KG1 (cell line): ENCODE measurements around the gene OR2A42.
"Not testable (repeated sequence)": the region's sequence is repeated elsewhere in the genome, so short reads cannot be mapped to it uniquely, and the experiment has no call there.

ENCODE experiments used
- DNase-seq: peaks from one replicate; lab custom pipeline; 2025; lab: John Stamatoyannopoulos, UW

Gene OR2A42, protein sequence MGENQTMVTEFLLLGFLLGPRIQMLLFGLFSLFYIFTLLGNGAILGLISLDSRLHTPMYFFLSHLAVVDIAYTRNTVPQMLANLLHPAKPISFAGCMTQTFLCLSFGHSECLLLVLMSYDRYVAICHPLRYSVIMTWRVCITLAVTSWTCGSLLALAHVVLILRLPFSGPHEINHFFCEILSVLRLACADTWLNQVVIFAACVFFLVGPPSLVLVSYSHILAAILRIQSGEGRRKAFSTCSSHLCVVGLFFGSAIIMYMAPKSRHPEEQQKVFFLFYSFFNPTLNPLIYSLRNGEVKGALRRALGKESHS

DNA sequence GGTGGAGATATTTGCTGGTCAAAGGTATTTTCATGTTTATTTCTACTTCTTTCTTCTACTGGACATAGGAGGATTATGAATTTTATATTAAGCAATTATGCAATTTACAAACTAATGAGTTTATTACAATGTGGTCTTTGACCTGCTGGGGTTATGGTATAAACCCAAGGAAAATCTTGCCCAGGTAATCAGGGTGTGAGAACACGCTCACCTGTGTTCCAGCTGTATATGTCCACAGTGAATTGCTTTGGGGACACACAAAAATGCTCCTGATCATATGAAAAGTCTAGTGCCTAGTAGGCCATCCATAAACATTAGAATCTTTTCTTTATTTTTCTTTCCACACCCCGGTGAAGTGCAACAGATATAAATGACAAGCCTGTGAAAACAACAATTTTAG is at the start of gene OR2A42:
OR2A42 (minus strand) TSS at position 241 of the 400 bp plus-strand sequence. CDS start 6,762 bp downstream, outside the sequence.
- DNase-seq = not testable (repeated sequence)

DNA sequence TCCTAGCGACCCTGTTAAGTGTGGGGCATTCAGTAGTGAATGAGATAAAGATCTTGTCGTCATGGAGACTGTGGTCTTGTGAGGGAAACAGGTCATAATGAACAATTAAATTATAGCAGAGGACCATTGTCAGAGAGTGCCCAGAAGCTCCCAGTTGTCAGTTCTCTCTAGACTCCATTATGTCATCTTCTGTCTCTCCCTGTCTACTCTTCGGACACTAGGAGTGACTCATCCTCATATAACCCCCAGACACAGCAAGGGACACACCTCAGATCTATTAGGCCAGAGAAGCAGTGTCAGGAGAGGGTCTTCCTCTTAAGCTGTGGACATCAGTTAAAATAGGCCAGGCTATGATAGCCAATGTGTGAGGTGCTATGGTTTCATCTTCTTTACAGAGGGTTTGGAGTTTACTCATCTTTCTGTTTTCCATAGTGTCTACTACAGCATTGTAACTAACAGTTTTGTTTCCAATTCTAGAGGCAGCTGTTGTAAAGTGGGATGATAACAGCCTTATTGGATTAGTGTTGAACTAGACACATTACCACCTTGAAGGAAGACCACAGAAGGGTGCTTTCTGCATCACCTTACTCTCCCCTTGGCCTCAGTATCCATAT is 47.9 kb upstream of the OR2A42 start:
- not testable (repeated sequence) for DNase-seq

DNA sequence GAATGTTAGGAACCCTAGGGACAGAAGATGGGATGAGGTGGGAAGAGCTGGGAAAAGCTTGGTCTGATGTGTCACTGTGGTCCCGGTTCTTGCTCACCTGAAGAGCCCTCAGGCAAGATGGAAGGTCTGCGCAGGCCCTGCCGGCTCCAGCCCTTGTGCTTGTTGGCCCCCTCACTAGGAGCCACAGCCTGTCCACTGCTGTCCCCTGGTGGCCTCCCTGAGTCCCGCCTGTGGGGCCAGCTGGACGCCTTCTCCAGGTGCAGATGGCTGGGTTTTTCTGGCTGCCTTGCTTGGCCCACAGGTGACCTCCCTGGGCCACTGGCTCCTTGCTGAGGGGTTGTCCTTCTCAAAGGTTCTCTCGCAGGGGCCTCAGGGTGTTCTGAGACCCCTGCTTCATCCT is 44.3 kb upstream of the OR2A42 start:
- DNase-seq = not testable (repeated sequence)

DNA sequence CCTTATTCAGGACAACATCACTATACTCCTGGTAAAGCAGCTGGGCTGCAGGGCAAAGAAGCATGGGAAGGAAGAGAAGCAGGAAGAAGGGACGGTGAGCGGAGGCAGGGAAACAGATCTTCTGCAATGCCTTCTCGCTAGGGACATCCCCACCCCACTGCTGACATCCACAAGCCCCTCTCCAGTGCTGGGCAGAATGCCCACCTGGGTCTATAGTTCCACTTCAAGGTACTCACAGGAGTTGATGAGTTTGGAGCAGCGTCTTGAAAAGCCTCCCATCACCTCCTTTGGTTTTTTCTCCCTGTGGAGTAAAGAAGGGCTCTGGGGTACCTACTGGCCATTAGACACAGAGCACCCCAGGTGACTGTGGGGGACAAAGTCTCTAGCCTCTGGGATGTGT is 43.1 kb upstream of the OR2A42 start:
- DNase-seq = not testable (repeated sequence)

DNA sequence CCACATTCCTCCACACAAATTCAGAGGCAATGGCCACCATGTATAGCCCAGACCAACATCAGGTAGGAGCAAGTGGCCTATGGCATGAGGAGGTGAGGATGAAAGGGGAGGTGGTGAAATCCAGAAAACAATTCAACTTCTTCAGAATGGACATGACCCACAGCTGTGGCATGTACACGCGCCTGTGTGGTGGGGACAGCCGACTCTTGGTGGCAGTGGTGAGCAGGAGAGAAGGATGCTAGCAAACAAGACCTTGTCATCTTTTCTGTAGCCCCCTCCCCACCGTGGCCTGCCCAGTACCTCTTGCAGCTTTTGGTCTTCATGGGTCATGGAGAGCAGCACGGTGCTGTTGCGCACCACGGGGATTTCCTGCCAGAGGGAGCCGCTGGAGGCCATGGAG is 42.6 kb upstream of the OR2A42 start:
- not testable (repeated sequence) for DNase-seq

DNA sequence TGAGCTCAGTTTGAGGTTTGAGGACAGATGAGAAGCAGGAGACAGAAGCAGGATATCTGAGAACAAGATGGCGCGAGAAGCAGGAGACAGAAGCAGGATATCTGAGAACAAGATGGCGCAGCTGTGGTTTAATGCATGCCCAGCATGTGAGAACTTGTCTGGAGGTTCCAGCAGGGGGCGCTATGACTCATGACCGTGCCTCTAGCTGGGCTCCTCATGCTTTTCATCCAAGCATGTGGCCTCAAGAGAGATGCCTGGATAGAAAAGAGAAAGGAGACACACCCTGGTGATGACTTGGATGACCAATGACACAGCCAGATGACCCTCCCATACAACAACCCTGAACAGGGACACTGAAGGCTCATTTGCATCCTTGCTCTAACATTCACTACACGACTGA is 40.6 kb upstream of the OR2A42 start:
- DNase-seq = not testable (repeated sequence)

DNA sequence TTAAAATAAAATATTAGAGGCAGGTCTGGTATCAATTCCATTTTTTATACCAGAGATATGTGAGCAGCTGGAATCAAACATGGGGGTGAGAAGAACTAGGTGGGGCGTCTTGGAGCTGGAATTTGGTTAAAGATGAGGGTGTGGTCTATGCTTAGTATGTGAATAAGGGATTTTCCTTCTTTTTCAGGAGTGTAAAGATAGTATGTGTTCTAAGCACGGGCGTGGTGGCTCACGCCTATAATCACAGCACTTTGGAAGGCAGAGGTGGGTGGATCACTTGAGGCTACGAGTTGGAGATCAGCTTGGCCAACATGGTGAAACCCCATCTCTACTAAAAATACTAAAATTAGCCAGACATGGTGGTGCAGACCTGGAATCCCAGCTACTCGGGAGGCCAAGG is 35.9 kb upstream of the OR2A42 start:
- not testable (repeated sequence) for DNase-seq

DNA sequence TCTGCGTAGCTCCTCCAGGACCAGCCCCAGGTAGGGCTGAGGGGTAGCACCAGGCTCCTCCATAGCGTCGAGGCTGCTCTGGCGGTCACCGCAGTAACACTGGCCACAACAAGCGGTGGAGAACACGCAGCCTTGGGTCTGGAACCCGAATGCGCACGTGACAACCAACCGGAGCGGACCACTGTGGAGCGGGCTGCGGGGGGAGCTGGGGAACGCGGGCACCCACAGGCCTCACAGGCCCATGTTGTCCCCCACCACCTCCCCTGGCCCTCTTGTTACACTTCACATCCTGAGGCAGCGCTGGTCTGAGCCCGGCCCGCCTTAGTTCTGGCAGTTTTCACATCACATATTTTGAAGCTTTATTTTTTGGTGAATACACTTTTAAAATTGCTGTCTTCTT is 29.8 kb upstream of the OR2A42 start, which contains the start of gene CTAGE8:
CTAGE8 (minus strand) TSS at position 101 of the 400 bp plus-strand sequence; CDS start at position 63, 38 bp downstream.
- not testable (repeated sequence) for DNase-seq

DNA sequence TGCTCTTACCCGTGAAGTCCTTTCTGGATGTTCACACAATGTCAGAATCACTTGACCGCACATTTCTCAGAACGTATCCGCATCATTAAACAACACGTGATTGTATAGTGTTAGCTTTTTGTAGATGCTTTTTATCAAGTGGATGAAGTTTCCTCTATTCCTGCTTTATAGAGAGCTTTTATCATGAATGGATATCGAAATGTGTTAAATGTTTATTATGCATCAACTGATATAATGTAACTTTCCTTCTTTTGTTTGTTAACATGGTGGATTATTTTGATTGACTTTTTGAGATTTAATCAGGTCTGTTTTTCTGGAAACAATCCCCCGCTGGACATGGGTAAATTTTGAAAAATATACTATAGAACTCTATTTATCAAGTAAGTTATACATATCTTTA is 25.3 kb upstream of the OR2A42 start, which contains the start of gene OR2A7:
OR2A7 (minus strand) TSS at position 101 of the 400 bp plus-strand sequence. CDS start 5,164 bp downstream, outside the sequence.
- not testable (repeated sequence) for DNase-seq

DNA sequence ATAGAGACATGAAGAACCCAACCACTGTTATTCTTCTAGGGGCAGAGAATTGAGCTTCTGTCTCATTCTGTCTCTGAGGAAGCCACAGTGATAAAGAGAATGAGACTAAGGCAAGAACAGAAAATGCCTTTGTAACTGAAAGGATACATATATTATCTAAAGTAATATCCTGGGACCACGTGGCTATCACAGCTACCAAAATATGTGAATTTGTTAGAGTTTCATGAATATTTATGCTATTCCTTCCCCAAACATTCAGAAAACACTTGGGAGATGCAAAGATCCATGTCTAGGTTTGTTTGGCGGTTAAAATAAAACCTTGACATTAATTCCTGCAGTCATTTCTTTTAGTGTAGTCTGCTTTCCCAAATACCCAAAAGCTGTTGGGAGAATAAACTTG is 22.7 kb upstream of the OR2A42 start:
- DNase-seq = not testable (repeated sequence)

DNA sequence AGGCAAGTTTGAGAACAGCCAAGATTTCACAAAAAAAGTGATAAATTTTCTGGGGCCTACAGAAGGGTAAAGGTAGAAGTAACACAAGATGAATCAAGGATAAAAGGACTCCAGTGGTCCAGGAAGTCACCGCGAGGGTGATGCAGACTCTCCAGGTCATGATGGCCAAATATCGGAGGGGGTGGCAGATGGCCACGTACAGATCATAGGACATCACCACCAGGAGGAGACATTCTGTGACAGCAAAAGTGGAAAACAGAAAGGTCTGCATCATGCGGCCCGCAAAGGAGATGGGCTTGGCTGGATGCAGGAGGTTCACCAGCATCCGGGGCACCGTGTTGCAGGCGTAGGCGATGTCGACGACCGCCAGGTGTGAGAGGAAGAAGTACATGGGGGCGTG is 19.7 kb upstream of the OR2A42 start:
- DNase-seq = not testable (repeated sequence)

DNA sequence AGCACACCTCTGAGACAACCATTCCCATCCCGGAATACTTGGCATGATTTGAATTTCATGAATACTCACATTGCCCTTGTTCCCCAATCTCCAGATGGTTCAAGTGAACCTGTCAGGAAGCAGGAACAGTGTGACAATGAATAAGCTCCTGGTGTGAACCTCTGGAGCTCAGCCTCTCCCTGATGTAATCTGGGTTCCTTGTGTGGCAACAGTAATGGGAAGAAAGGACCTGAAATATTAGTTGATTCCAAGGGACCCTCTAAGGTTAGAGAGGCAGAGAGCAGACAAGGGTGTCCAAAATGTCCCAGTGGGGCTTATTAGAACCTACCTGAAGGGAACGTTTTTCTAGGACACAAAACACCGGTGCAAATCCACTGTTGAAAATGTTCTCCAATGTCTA is 16.7 kb upstream of the OR2A42 start:
- no peak for DNase-seq

DNA sequence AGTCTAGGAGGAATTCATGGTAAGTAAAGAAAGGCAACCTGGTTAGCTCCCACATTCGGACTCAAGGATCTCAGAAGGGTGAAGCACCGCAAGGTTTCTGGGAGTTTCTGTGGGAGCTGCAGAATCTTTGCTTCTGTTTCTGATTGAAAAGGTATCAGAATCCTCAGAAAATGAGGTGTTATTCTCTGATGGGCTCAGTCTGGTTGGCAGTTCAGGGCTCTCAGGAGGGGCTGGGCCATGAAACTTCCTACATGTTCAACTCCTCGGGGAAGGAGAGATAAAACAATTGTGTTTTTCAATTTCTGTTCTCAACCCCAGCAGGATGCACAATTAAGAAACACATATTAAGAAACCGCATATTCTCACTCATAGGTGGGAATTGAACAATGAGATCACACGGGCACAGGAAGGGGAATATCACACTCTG is 16.1 kb upstream of the OR2A42 start:
- no peak for DNase-seq

DNA sequence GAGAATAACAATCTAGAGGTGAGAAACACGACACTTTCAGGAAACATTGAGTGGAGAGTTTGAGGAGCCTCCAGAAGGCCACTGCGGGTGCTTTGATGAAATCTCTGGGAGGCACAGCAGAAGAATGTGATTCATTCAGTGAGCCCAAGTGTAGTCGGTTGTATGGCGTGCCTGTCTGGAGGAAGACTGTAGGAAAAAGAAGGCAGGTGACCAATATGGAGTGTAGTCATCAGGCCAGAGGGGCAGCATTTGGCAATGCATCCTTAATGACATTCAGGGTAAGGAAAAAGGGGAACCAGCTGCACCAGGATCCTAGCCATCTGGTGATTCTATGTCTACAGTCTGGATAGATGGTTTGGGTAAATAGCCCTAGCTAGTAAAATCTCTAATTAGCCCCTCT is 12.9 kb upstream of the OR2A42 start:
- DNase-seq = not testable (repeated sequence)

DNA sequence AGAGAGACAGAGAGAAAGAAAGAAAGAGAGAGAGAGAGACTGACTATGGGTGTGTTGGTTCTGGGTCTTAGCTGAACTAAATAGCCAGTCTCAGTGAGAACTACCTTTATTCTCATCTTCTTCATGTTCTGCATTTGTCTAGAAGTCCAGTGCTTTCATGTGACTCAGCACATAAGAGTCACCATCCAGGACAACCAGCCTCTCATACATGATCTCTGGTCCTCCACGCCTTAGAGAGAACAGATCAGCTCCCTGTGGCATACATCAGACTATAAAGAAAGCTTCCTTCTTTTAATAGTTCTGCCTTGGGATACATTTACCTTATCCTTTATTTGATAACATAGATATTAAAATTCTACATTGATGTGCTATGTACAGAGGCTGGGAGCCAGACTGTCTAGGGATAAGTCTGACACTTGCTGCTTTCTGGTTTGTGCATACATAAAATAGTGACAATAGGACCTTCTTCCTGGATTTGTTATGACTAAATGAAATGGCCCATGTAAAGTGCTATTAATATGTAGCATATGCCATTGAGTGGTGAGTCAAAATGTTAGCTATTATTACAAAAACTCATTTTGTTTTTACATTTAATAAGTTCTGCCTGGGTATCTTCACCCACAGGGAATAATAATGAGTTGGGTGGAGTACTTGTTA is 8.4 kb upstream of the OR2A42 start:
- not testable (repeated sequence) for DNase-seq

DNA sequence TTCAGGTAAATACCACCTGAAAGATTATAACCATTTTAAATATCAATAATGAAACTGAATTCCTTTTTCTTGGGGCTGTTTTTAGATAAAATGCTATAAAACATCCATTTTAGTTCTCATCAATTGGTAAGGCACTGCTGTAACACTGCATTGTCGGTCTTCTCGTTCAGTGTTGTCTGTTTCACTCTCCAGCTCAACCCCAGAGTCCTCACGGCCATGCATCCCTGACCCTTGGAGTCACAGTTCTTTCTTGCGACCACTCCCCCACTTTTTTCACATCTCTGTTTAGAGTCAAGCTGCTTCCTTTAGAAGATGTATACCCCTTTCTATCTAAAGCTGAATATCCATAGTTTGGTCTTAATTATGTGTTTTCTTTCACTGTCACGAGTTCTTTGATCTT is 7.6 kb upstream of the OR2A42 start:
- not testable (repeated sequence) for DNase-seq

DNA sequence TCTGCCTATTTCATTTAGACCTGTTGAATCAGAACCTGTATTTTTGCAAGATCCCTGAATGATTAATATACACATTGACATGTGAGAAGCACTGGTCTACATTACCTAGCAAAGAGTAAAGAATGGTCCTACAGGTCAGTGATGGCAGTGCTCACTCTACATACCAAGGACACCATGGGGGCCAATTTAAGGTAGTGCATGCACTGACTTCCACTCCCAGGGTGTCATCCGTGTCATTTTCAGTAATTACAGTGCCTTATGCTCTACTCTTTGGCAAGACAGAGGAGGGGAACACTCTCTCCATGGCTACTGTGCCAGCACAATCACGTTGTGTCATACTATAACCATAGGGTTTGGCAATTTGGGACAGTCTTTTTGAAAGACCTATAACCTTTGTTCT is 6.0 kb upstream of the OR2A42 start:
- not testable (repeated sequence) for DNase-seq

DNA sequence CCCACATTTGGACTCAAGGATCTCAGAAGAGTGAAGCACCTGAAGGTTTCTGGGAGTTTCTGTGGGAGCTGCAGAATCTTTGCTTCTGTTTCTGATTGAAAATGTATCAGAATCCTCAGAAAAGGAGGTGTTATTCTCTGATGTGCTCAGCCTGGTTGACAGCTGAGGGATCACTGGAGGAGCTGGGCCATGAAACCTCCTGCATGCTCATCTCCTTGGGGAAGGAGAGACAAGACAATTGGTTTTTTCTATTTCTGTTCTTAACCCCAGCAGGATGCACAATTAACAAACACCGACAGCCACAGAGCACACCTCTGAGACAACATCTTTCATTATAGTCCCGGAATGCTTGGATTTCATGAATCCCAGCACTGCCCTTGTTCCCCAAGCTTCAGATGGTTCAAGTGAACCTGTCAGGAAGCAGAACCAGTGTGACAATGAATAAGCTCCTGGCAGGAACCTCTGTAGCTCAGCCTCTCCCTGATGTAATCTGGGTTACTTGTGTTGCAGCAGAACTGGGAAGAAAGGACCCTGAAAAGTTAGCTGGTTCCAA is 799 bp downstream of the OR2A42 start:
- not testable (repeated sequence) for DNase-seq

DNA sequence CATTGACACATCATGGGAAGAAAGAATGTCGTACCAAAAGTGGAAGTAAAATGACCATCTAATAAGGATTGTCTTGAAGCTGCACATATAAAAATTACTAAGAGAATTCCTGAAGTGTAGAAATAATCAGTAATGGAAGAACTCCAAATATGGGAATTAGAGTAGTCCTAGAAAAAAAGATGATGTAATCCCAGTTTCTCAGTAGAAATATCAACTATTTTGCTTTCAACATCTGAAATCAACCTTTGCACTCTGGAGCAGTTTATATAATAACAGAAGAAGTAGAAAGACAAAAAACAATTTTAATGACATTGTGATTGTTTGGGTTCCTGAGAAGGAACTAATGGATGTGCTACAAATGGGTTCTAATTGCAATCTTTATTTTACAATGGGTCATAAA is 6.4 kb downstream of the OR2A42 start:
- not testable (repeated sequence) for DNase-seq

DNA sequence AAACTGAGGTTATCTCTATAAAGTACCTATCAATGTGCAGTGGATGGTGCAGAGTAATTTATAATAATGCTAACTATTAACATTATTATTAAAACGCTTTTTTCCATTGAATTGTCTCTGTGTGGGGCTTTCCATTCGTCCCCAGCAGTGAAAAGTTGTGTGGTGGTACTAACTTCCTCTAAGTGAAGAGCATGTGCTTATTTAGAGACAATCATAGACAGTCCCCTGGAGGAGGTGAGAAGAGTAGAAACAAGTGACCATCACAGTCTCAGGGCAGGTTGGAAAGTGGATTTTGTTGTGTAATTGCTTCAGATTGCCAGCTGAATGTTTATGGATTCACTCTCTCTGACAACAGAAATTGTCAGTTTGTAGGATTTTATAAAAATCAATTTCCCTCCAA is 8.4 kb downstream of the OR2A42 start:
- not testable (repeated sequence) for DNase-seq

DNA sequence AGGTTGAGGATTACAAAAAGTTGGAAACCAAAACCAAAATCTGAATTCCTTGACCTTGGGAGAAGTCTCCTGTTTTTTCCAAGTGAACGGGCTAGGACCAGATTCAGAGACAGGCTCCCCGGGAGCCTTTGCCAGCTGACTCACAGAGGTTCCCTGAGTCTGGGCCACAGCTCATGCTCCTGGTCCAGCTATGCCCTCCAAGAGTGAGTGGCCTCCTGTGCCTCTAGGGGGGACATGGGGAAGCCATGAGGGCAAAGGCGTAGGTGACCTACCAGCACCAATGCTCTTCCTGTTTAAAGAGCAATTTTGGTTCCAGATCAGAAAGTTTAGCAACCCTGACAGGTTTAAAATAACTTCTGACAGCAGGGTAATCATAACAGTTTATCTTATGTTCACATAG is 10.6 kb downstream of the OR2A42 start:
- DNase-seq = not testable (repeated sequence)

DNA sequence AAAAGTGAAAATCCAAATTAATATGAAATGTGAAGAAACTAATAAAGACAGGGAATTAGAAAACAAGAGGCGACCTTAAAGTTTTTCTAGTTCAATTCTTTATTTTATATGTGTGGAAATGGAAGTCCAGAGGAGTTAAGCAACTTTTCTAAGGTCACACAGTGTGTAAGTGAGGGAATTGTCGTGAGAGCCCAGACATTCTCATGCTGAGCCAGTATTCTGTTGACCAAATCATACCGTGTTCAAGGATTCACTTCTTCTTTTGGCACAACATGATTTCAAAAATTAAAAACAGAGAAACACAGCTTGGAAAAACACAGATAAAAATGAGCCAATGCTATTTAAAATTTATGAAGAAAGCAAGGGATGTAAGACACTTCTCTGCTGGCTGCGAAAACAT is 12.5 kb downstream of the OR2A42 start:
- not testable (repeated sequence) for DNase-seq
